Measurements from ENCODE around the gene HJV. TPM values are rescaled to one million over a fixed set of nuclear protein-coding genes. Genes with fewer than 3 reads are reported as not detected.

The HJV gene
- total and polyA plus RNA-seq, 2 of the 4 experiments (the other 2 are of a cell fraction): not detected

DNA sequence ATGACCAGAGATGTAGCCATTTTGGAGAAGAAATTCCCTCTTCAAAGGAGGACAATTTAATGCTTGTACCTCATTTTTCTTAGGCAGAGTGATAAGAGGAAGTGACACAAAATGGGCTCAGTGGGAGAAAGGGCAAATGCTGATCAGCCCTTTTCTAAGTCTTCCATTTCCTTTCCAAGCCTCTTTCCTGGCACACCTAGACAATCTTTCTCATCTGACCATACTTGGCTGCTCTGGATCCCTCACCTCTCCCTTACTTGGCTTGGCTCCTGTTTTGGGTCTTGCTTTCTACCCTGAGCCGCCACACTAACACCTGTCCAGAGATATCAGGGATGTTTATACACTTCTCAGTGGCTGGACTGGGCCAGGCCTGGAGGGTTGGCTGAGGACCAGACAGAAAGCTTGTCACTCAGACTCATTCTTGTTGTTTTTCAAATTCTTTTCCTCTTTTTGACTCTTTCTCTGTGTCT lies 38.3 kb downstream of the HJV start:
- peaks cover 4 to 5% of the 10 kb centered on the region in 2 experiments; a peak in 3 of 4 replicates for H3K79me1 ChIP-seq (ENCODE audit: low read depth in 1 of 2, low read length in 2 of 2)
- ATAC-seq (ENCODE audit: low read depth): no peak
- no peaks in the 10 kb centered on the region for H3K27me3 ChIP-seq (ENCODE audit: control insufficient read depth, insufficient read depth, low read length)
- no peaks in the 10 kb centered on the region for H3K36me3 ChIP-seq (ENCODE audit: control insufficient read depth, insufficient read depth, low read length)
- CTCF ChIA-PET: no interaction called here
- H2AK5ac ChIP-seq (ENCODE audit: low read depth, low read length): peak overlapping the region; percentile 63
- no peak overlapping the region for H3K9ac ChIP-seq (ENCODE audit: low read depth, low read length)
- no peak for DNase-seq
- no peak overlapping the region for H2BK5ac ChIP-seq (ENCODE audit: low read depth, low read length, poor library complexity, severe bottlenecking)
- H4K8ac ChIP-seq (ENCODE audit: low read depth in 2 of 2, low read length in 2 of 2): peak overlapping the region in 1 of 2 experiments; percentile 17; a peak in 1 of 4 replicates
- H3K23ac ChIP-seq (ENCODE audit: low read depth, low read length): 0 out of 2 replicates have a peak overlapping the region, but pooled peaks have one; percentile 2
- no CpG with 5 or more reads among the region's 1 CpG for WGBS, 2 experiments (ENCODE audit: extremely low coverage in 2 of 2, insufficient read length in 1 of 2)
- peaks cover 21% of the 10 kb centered on the region for H3K4me1 ChIP-seq (ENCODE audit: control insufficient read depth, insufficient read depth, low read length)
- TF ChIP-seq CHD1 (IDR thresholded peaks at IDR 0.05; ENCODE audit: low read depth, low read length) (no peak), FOS (IDR thresholded peaks at IDR 0.05; ENCODE audit: low read depth, low read length) (no peak), MXI1 (IDR thresholded peaks at IDR 0.05; ENCODE audit: borderline replicate concordance, low read depth, low read length) (no peak), MAZ (IDR thresholded peaks at IDR 0.05; ENCODE audit: borderline replicate concordance, low read depth, low read length) (no peak), MAFK (IDR thresholded peaks at IDR 0.05; ENCODE audit: low read depth, low read length) (no peak), USF2 (IDR thresholded peaks at IDR 0.05; ENCODE audit: low read depth, low read length) (no peak), NFE2L2 (IDR thresholded peaks at IDR 0.05; ENCODE audit: low read depth, low read length) (no peak), ELK1 (IDR thresholded peaks at IDR 0.05; ENCODE audit: borderline replicate concordance, low read depth, low read length) (no peak), RFX5 (IDR thresholded peaks at IDR 0.05; ENCODE audit: low read depth, low read length) (no peak), RCOR1 (IDR thresholded peaks at IDR 0.05; ENCODE audit: insufficient replicate concordance, low read length) (no peak), SMC3 (IDR thresholded peaks at IDR 0.05; ENCODE audit: low read depth, low read length) (no peak), RAD21 (IDR thresholded peaks at IDR 0.05; ENCODE audit: low read length) (no peak), POLR2A (IDR thresholded peaks at IDR 0.05; ENCODE audit: low read depth, low read length) (no peak), CEBPB (IDR thresholded peaks at IDR 0.05; ENCODE audit: low read depth, low read length) (no peak), BHLHE40 (IDR thresholded peaks at IDR 0.05; ENCODE audit: low read depth, low read length) (no peak)
- TF ChIP-seq, protein P1, sequence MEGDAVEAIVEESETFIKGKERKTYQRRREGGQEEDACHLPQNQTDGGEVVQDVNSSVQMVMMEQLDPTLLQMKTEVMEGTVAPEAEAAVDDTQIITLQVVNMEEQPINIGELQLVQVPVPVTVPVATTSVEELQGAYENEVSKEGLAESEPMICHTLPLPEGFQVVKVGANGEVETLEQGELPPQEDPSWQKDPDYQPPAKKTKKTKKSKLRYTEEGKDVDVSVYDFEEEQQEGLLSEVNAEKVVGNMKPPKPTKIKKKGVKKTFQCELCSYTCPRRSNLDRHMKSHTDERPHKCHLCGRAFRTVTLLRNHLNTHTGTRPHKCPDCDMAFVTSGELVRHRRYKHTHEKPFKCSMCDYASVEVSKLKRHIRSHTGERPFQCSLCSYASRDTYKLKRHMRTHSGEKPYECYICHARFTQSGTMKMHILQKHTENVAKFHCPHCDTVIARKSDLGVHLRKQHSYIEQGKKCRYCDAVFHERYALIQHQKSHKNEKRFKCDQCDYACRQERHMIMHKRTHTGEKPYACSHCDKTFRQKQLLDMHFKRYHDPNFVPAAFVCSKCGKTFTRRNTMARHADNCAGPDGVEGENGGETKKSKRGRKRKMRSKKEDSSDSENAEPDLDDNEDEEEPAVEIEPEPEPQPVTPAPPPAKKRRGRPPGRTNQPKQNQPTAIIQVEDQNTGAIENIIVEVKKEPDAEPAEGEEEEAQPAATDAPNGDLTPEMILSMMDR (conservative IDR thresholded peaks at IDR 0.05; ENCODE audit: low read depth, low read length): no peak
- H3K18ac ChIP-seq (ENCODE audit: low read depth, low read length): no peak overlapping the region
- H3K9me3 ChIP-seq (ENCODE audit: control insufficient read depth, insufficient read depth, low read length): no peaks in the 10 kb centered on the region
- dilution Hi-C loops (cut with HindIII; ENCODE audit: low sequenced_read_pairs, unreplicated experiment) (no loop called here), in situ Hi-C loops (cut with MboI; ENCODE audit: low sequenced_read_pairs) (no loop called here), intact Hi-C loops (cut with micrococcal nuclease) (no loop called here)
- peak overlapping the region; percentile 57; the same call in 1 of the 2 replicates for H3K4ac ChIP-seq (ENCODE audit: low read depth, low read length)
- no peak overlapping the region for H2AK9ac ChIP-seq (replicated peaks; ENCODE audit: low read depth, low read length, poor library complexity)
- no peak overlapping the region; the same call in 1 of the 2 replicates for H4K91ac ChIP-seq (ENCODE audit: insufficient read depth, low read depth, low read length)
- H4K20me1 ChIP-seq (ENCODE audit: insufficient read depth, low read length): no peaks in the 10 kb centered on the region
- POLR2A ChIA-PET (ENCODE audit: unreplicated experiment): no interaction called here
- H2BK20ac ChIP-seq (ENCODE audit: low read depth, low read length): no peak overlapping the region; the same call in 1 of the 2 replicates
- no peak overlapping the region for H4K5ac ChIP-seq (ENCODE audit: low read depth, low read length)
- no peak overlapping the region for H3K27ac ChIP-seq (ENCODE audit: insufficient read depth, low read length)
- H3K14ac ChIP-seq (replicated peaks; ENCODE audit: low read depth, low read length): peak overlapping the region; percentile 7; the same call in 1 of the 2 replicates
- H3K56ac ChIP-seq (ENCODE audit: extremely low read depth, insufficient read depth, low read length): no peak overlapping the region
- H3K4me3 ChIP-seq (ENCODE audit: insufficient read depth, low read depth, low read length): no peak overlapping the region
- peak overlapping the region; percentile 61; the same call in 1 of the 3 replicates for H2BK15ac ChIP-seq (ENCODE audit: low read depth, low read length)
- no TSS peak for BruUV-seq (replicated peaks)
- peak overlapping the region; percentile 53 for H2AFZ ChIP-seq (replicated peaks; ENCODE audit: low read length, poor library complexity)
- H3K4me2 ChIP-seq (ENCODE audit: low read depth, low read length): no peak overlapping the region
- peak overlapping the region; percentile 49; the same call in 1 of the 2 replicates for H2BK120ac ChIP-seq (ENCODE audit: low read depth, low read length)
- H3K9me1 ChIP-seq (ENCODE audit: insufficient read depth, low read length): peaks cover 19% of the 10 kb centered on the region

Data from IMR-90 (cell line).